Peyer's patch (tissue), 4 donors: ENCODE data around the gene B4GALT3.

Source experiments
- POLR2A ChIP-seq, 2 donors: fragments of 450-650 bp; IDR thresholded peaks; one replicate each; pipeline ENCODE4 v1.5.1; 2017; ENCODE audit warnings: antibody characterized with exemption in 2 of 2, mild to moderate bottlenecking in 2 of 2, moderate library complexity in 2 of 2
- TF ChIP-seq, protein P1 (sequence below), 6 experiments: fragments of 450-650 bp in 4 of 6; fragments of 200-600 bp in 2 of 6; sonication (generic) in 1 of 6; IDR thresholded peaks; one replicate each; pipeline ENCODE4 v1.5.1; 2017 to 2019; ENCODE audit warnings: antibody characterized with exemption in 6 of 6, mild to moderate bottlenecking in 3 of 6, moderate library complexity in 1 of 6

DNA sequence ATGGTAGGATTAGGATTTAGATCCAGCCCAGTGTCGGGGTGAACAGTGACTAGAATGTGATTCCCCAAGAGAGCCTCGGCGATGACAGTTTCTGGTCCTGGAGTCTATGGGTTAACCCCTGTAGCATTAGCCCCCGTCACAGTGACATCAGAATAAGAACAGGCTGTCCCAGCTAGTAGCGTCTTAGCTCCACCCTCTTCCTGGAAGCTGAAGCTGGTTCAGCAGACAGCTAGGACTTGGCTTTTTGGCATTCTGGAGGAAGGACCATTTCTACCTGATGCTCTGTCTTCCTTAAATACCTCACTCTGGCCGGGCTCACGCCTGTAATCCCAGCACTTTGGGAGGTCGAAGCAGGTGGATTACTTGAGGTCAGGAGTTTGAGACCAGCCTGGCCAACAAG, 29.9 kb upstream of the B4GALT3 start:
- TF ChIP-seq, protein P1, sequence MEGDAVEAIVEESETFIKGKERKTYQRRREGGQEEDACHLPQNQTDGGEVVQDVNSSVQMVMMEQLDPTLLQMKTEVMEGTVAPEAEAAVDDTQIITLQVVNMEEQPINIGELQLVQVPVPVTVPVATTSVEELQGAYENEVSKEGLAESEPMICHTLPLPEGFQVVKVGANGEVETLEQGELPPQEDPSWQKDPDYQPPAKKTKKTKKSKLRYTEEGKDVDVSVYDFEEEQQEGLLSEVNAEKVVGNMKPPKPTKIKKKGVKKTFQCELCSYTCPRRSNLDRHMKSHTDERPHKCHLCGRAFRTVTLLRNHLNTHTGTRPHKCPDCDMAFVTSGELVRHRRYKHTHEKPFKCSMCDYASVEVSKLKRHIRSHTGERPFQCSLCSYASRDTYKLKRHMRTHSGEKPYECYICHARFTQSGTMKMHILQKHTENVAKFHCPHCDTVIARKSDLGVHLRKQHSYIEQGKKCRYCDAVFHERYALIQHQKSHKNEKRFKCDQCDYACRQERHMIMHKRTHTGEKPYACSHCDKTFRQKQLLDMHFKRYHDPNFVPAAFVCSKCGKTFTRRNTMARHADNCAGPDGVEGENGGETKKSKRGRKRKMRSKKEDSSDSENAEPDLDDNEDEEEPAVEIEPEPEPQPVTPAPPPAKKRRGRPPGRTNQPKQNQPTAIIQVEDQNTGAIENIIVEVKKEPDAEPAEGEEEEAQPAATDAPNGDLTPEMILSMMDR (IDR thresholded peaks at IDR 0.05) = no peak
- peak in 1 of 2 donors; percentile 53 for TF ChIP-seq POLR2A (IDR thresholded peaks at IDR 0.05)
